ENCODE measurements around the gene RPL36. TPM values are rescaled to one million over a fixed set of nuclear protein-coding genes. Genes with fewer than 3 reads are reported as not detected.
A peak's percentile ranks its signal among the peaks of the same experiment; 100 is the strongest.

The RPL36 gene
- total and polyA plus RNA-seq, 9 of the 15 experiments (the other 6 are each of a cell fraction or from before 2014, with no cell fraction given), result 350 to 3,412 (median 1,507) TPM

- TF ChIP-seq SOX6 (IDR thresholded peaks at IDR 0.05), result 0 out of 2 replicates have a peak, but pooled peaks have one; percentile 12
- TF ChIP-seq FOXM1 (IDR thresholded peaks at IDR 0.05; ENCODE audit: low read depth), result no peak
- TF ChIP-seq FOXM1 (CRISPR knock-in tag; IDR thresholded peaks at IDR 0.05; ENCODE audit: low read depth), result 0 out of 2 replicates have a peak, but pooled peaks have one; percentile 77
- TF ChIP-seq TAF7 (tag; IDR thresholded peaks at IDR 0.05), result peak; percentile 63
- 0 out of 2 replicates have a peak, but pooled peaks have one; percentile 35 for TF ChIP-seq ZNF41 (CRISPR knock-in tag; conservative IDR thresholded peaks at IDR 0.05)
- 0 out of 2 replicates have a peak, but pooled peaks have one; percentile 21 for TF ChIP-seq ERF (CRISPR knock-in tag; IDR thresholded peaks at IDR 0.05)
- peak; percentile 72 for TF ChIP-seq OTX1 (CRISPR knock-in tag; IDR thresholded peaks at IDR 0.05)
- 0 out of 2 replicates have a peak, but pooled peaks have one; percentile 30 for TF ChIP-seq ARID2 (IDR thresholded peaks at IDR 0.05)
- TF ChIP-seq NR1H2 (CRISPR knock-in tag; IDR thresholded peaks at IDR 0.05), result peak; percentile 77; the same call in 1 of the 2 replicates
- TF ChIP-seq CREB5 (CRISPR knock-in tag; IDR thresholded peaks at IDR 0.05), result peak; percentile 59; the same call in 1 of the 2 replicates
- peak; percentile 22; the same call in 1 of the 2 replicates for TF ChIP-seq GATAD2A (IDR thresholded peaks at IDR 0.05)
- TF ChIP-seq BCOR (IDR thresholded peaks at IDR 0.05), result peak; percentile 98
- no peak for TF ChIP-seq MXD1 (CRISPR knock-in tag; IDR thresholded peaks at IDR 0.05; ENCODE audit: borderline replicate concordance, poor library complexity, severe bottlenecking)
- TF ChIP-seq POLR2B (IDR thresholded peaks at IDR 0.05; ENCODE audit: low read depth, partially characterized antibody), result peak; percentile 81
- TF ChIP-seq FOXO4 (CRISPR knock-in tag; IDR thresholded peaks at IDR 0.05), result 0 out of 2 replicates have a peak, but pooled peaks have one; percentile 56
- TF ChIP-seq CBFB (CRISPR knock-in tag; IDR thresholded peaks at IDR 0.05), result 0 out of 2 replicates have a peak, but pooled peaks have one; percentile 57
- TF ChIP-seq ARID4B (CRISPR knock-in tag; IDR thresholded peaks at IDR 0.05), result peak; percentile 86; the same call in 1 of the 2 replicates
- no peak for TF ChIP-seq MYC (IDR thresholded peaks at IDR 0.05; ENCODE audit: low read depth, low read length)
- peak; percentile 68; the same call in 1 of the 2 replicates for TF ChIP-seq MYC (CRISPR knock-in tag; IDR thresholded peaks at IDR 0.05; ENCODE audit: borderline replicate concordance, low read depth)
- peak; percentile 78 for TF ChIP-seq PHF20 (IDR thresholded peaks at IDR 0.05; ENCODE audit: partially characterized antibody)
- peak; percentile 87 for TF ChIP-seq PHF8 (IDR thresholded peaks at IDR 0.05; ENCODE audit: borderline replicate concordance, low read length)
- TF ChIP-seq DPF2 (IDR thresholded peaks at IDR 0.05), result 0 out of 2 replicates have a peak, but pooled peaks have one; percentile 29
- TF ChIP-seq CAMTA2 (CRISPR knock-in tag; conservative IDR thresholded peaks at IDR 0.05), result no peak
- peak; percentile 79; the same call in 1 of the 2 replicates for TF ChIP-seq TARDBP (IDR thresholded peaks at IDR 0.05)
These were observed 10.0 kb upstream of the RPL36 start (continued) for GRCh38 chr19:5680084-5680436.

Measured in K562 (cell line).